HG03064 (cell line): Measurements from ENCODE around the gene CNFN.
"Not testable (repeated sequence)": the region's sequence is repeated elsewhere in the genome, so short reads cannot be mapped to it uniquely, and the experiment has no call there.

ENCODE experiments used
- ATAC-seq: cut with Tn5 transposase; IDR thresholded peaks from one replicate; pipeline ENCODE4 v1.9.1; 2021; ENCODE audit warnings: low read depth; ENCODE audit not compliant: unreplicated experiment

CNFN gene

GRCh38 chr19:42352301-42353259 is 37.5 kb downstream of the CNFN start:
- ATAC-seq, result no peak

DNA sequence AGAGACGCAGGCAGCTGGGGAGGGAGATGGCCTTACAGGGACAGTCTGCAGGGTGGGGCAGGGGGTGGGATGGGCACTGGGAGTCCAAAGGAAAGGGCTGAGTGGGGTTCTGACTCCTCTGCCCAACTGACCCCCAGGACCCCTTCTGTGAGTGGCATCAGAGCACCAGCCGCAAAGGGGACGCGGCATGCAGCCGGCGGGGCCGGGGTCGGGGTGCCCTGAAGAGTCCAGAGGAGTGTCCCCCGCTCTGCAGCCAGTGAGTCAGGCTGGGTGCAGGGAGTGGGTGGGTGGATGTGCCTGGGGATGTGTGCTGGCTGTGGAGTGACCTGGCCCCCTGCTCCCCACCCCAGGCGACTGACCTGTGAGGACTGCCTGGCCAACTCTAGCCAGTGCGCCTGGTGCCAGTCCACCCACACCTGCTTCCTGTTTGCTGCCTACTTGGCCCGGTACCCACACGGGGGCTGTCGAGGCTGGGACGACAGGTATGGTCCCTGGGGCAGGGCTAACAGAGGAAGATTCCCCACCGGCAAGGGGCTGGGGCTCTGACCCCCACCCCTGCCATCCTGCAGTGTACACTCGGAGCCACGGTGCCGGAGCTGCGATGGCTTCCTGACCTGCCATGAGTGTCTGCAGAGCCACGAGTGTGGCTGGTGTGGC is 38.9 kb downstream of the CNFN start:
- ATAC-seq, result no peak

DNA sequence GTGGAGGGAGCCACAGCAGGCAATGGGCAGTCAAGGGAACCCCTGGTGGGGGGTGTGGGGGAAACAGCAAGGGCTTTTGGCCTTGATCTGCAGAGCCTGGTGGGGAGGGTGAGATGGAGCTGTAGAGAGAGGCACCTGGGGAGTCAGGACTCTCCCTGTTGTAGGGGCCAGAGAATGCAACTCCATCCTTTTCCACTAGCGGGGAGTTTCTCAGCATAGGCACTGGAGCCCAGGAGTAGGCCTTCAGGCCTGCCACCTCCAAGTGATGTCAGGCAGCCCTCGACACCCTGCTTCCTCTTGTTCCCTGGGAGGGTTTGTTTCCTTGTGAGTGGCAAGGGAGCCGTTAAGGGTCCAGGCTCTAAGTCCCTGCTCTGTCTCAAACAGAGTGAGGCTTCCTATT is 39.7 kb downstream of the CNFN start:
- no peak for ATAC-seq

GRCh38 chr19:42349378-42350107 is 40.6 kb downstream of the CNFN start:
- ATAC-seq, result no peak

DNA sequence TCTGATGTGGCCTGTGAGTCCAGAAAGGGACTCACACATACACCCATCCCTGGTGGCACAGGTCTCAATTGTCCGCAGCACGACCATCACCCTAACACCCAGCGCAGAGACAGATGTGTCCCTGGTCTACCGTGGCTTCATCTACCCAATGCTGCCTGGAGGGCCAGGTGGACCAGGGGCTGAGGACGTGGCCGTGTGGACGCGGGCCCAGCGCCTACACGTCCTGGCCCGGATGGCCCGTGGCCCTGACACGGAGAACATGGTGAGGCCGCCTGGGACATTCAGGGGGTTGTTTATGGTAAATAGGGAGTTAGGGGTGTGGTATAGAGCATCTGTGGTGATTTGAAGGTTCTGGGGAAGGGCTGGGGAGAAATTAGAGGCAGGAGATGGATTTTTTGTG is 41.9 kb downstream of the CNFN start:
- ATAC-seq, result no peak

- ATAC-seq, result no peak
Measured at GRCh38 chr19:42345191-42345812, 44.8 kb downstream of the CNFN start.

- ATAC-seq, result no peak
Measured at GRCh38 chr19:42344336-42344893, 45.7 kb downstream of the CNFN start.

- no peak for ATAC-seq
Measured at GRCh38 chr19:42343344-42344110, 46.6 kb downstream of the CNFN start.

- not testable (repeated sequence) for ATAC-seq
Measured at GRCh38 chr19:42339922-42340321, 50.2 kb downstream of the CNFN start.

GRCh38 chr19:42339126-42339860 is 50.8 kb downstream of the CNFN start:
- not testable (repeated sequence) for ATAC-seq
